ENCODE measurements around the gene ZCWPW1. TPM values are rescaled to one million over a fixed set of nuclear protein-coding genes. Genes with fewer than 3 reads are reported as not detected.

ZCWPW1 gene
- total and polyA plus RNA-seq, 2 of the 13 experiments (the other 11 are each of a cell fraction or from before 2014, with no cell fraction given) = 2.4 to 2.5 TPM

DNA sequence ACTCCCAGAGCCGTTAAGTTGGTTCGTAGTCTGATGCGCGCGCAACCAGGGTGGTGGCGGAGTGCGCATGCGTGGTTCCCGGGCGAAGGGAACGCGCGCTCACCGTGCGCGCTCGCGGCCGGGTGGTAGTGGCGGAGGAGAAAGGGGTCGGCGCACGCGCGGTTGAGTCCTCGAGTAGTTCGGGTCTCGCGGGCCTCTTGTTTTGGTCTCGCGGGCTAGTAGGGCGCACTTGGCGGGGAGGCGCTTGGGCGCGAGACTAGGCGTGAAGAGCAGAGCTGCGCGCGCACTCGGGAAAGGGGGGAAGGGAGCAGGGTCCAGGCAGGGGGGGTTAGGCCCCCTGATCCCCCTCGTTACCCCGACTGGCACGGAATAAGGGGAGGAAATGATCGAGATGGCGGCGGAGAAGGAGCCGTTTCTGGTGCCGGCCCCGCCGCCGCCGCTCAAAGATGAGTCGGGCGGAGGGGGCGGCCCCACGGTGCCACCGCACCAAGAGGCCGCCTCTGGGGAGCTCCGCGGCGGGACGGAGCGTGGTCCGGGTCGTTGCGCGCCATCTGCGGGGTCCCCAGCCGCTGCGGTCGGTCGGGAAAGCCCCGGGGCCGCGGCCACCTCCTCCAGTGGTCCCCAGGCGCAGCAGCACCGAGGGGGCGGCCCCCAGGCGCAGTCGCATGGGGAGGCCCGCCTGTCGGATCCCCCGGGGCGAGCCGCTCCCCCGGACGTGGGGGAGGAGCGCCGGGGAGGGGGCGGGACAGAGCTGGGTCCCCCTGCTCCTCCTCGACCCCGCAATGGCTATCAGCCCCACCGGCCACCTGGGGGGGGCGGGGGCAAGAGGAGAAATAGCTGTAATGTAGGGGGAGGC is 1.4 kb upstream of the ZCWPW1 start, which contains the start of gene MEPCE (continued):
- TF ChIP-seq ZFP41 (CRISPR knock-in tag; IDR thresholded peaks at IDR 0.05; ENCODE audit: borderline replicate concordance) (0 out of 2 replicates have a peak, but pooled peaks have one; percentile 61), MEF2D (CRISPR knock-in tag; IDR thresholded peaks at IDR 0.05) (no peak), ZBTB20 (CRISPR knock-in tag; IDR thresholded peaks at IDR 0.05; ENCODE audit: borderline replicate concordance, low read depth) (0 out of 2 replicates have a peak, but pooled peaks have one; percentile 8), ZNF883 (CRISPR knock-in tag; IDR thresholded peaks at IDR 0.05; ENCODE audit: not compliant biosample characterization) (peak; percentile 45), ZNF124 (CRISPR knock-in tag; IDR thresholded peaks at IDR 0.05) (no peak), ZNF34 (CRISPR knock-in tag; IDR thresholded peaks at IDR 0.05; ENCODE audit: borderline replicate concordance) (no peak), ZNF563 (CRISPR knock-in tag; IDR thresholded peaks at IDR 0.05) (no peak; the same call in 1 of the 2 replicates), GTF3A (CRISPR knock-in tag; conservative IDR thresholded peaks at IDR 0.05) (no peak), FOXP1 (IDR thresholded peaks at IDR 0.05) (no peak), FOXP1 (CRISPR knock-in tag; IDR thresholded peaks at IDR 0.05) (no peak), REPIN1 (CRISPR knock-in tag; IDR thresholded peaks at IDR 0.05; ENCODE audit: borderline replicate concordance, low read depth) (peak; percentile 58; the same call in 1 of the 2 replicates), KMT2B (CRISPR knock-in tag; IDR thresholded peaks at IDR 0.05) (no peak), NR2F6 (IDR thresholded peaks at IDR 0.05) (no peak), NR2F6 (CRISPR knock-in tag; IDR thresholded peaks at IDR 0.05) (no peak), FOXK2 (IDR thresholded peaks at IDR 0.05) (0 out of 2 replicates have a peak, but pooled peaks have one; percentile 23), NCOA5 (CRISPR knock-in tag; IDR thresholded peaks at IDR 0.05) (no peak), DNMT1 (CRISPR knock-in tag; IDR thresholded peaks at IDR 0.05) (no peak)
- TF ChIP-seq, protein P1, sequence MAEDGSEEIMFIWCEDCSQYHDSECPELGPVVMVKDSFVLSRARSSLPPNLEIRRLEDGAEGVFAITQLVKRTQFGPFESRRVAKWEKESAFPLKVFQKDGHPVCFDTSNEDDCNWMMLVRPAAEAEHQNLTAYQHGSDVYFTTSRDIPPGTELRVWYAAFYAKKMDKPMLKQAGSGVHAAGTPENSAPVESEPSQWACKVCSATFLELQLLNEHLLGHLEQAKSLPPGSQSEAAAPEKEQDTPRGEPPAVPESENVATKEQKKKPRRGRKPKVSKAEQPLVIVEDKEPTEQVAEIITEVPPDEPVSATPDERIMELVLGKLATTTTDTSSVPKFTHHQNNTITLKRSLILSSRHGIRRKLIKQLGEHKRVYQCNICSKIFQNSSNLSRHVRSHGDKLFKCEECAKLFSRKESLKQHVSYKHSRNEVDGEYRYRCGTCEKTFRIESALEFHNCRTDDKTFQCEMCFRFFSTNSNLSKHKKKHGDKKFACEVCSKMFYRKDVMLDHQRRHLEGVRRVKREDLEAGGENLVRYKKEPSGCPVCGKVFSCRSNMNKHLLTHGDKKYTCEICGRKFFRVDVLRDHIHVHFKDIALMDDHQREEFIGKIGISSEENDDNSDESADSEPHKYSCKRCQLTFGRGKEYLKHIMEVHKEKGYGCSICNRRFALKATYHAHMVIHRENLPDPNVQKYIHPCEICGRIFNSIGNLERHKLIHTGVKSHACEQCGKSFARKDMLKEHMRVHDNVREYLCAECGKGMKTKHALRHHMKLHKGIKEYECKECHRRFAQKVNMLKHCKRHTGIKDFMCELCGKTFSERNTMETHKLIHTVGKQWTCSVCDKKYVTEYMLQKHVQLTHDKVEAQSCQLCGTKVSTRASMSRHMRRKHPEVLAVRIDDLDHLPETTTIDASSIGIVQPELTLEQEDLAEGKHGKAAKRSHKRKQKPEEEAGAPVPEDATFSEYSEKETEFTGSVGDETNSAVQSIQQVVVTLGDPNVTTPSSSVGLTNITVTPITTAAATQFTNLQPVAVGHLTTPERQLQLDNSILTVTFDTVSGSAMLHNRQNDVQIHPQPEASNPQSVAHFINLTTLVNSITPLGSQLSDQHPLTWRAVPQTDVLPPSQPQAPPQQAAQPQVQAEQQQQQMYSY (CRISPR knock-in tag; IDR thresholded peaks at IDR 0.05) = 0 out of 2 replicates have a peak, but pooled peaks have one; percentile 18
- TF ChIP-seq, protein P2, sequence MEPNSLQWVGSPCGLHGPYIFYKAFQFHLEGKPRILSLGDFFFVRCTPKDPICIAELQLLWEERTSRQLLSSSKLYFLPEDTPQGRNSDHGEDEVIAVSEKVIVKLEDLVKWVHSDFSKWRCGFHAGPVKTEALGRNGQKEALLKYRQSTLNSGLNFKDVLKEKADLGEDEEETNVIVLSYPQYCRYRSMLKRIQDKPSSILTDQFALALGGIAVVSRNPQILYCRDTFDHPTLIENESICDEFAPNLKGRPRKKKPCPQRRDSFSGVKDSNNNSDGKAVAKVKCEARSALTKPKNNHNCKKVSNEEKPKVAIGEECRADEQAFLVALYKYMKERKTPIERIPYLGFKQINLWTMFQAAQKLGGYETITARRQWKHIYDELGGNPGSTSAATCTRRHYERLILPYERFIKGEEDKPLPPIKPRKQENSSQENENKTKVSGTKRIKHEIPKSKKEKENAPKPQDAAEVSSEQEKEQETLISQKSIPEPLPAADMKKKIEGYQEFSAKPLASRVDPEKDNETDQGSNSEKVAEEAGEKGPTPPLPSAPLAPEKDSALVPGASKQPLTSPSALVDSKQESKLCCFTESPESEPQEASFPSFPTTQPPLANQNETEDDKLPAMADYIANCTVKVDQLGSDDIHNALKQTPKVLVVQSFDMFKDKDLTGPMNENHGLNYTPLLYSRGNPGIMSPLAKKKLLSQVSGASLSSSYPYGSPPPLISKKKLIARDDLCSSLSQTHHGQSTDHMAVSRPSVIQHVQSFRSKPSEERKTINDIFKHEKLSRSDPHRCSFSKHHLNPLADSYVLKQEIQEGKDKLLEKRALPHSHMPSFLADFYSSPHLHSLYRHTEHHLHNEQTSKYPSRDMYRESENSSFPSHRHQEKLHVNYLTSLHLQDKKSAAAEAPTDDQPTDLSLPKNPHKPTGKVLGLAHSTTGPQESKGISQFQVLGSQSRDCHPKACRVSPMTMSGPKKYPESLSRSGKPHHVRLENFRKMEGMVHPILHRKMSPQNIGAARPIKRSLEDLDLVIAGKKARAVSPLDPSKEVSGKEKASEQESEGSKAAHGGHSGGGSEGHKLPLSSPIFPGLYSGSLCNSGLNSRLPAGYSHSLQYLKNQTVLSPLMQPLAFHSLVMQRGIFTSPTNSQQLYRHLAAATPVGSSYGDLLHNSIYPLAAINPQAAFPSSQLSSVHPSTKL (CRISPR knock-in tag; IDR thresholded peaks at IDR 0.05) = 0 out of 2 replicates have a peak, but pooled peaks have one; percentile 24
- TF ChIP-seq, protein P3, sequence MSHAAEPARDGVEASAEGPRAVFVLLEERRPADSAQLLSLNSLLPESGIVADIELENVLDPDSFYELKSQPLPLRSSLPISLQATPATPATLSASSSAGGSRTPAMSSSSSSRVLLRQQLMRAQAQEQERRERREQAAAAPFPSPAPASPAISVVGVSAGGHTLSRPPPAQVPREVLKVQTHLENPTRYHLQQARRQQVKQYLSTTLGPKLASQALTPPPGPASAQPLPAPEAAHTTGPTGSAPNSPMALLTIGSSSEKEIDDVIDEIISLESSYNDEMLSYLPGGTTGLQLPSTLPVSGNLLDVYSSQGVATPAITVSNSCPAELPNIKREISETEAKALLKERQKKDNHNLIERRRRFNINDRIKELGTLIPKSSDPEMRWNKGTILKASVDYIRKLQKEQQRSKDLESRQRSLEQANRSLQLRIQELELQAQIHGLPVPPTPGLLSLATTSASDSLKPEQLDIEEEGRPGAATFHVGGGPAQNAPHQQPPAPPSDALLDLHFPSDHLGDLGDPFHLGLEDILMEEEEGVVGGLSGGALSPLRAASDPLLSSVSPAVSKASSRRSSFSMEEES (CRISPR knock-in tag; IDR thresholded peaks at IDR 0.05) = no peak; the same call in 1 of the 2 replicates
- TF ChIP-seq, protein P4, sequence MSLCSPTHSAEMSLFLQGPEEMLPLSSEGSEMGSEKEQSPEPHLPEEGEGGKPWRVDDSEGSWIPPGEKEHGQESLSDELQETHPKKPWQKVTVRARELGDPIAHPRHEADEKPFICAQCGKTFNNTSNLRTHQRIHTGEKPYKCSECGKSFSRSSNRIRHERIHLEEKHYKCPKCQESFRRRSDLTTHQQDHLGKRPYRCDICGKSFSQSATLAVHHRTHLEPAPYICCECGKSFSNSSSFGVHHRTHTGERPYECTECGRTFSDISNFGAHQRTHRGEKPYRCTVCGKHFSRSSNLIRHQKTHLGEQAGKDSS (CRISPR knock-in tag; IDR thresholded peaks at IDR 0.05; ENCODE audit: borderline replicate concordance, low read depth) = no peak

Measured in HepG2 (cell line).